HEK293 (cell line): Measurements from ENCODE around the gene VPS13D.

Experiments
- CTCF ChIA-PET: fragments of 350-600 bp; formaldehyde crosslinking; extraction: SDS; loops from one replicate; lab custom pipeline; 2021; ENCODE audit warnings: antibody characterized with exemption; lab: Yijun Ruan, JAX
- POLR2A ChIA-PET: fragments of 300-600 bp; formaldehyde crosslinking; extraction: SDS; loops from one replicate; lab custom pipeline; 2020; ENCODE audit warnings: antibody characterized with exemption, inconsistent platforms; lab: Yijun Ruan, JAX
- H3K27ac ChIP-seq: fragments of 200-500 bp; sonication (Bioruptor generic); 2 replicates; pipeline ENCODE4 v1.5.1; 2014; ENCODE audit warnings: low read depth, low read length, control low read depth, inconsistent platforms; ENCODE audit errors: extremely low read depth
- H3K36me3 ChIP-seq, 2 experiments: fragments of 200-500 bp in 1 of 2; sonication (Bioruptor generic) in 1 of 2; 1 replicate in 1 of 2; 2 replicates in 1 of 2; pipeline ENCODE4 v1.5.1; 2014 to 2017; ENCODE audit warnings: inconsistent platforms in 2 of 2, low read length in 2 of 2; ENCODE audit not compliant: control insufficient read depth in 2 of 2, insufficient read depth in 1 of 2
- H3K4me1 ChIP-seq: fragments of 200-500 bp; sonication (Bioruptor generic); 2 replicates; pipeline ENCODE4 v1.5.1; 2014; ENCODE audit warnings: mild to moderate bottlenecking, low read length, inconsistent platforms; ENCODE audit not compliant: control insufficient read depth, insufficient read depth
- H3K4me3 ChIP-seq: 2 replicates; pipeline ENCODE4 v1.5.1; 2011; ENCODE audit warnings: low read depth, mild to moderate bottlenecking, control low read depth, low read length, moderate library complexity
- H3K9me3 ChIP-seq: fragments of 200-500 bp; sonication (Bioruptor generic); 2 replicates; pipeline ENCODE4 v1.5.1; 2014; ENCODE audit warnings: low read depth, low read length, inconsistent platforms; ENCODE audit not compliant: control insufficient read depth, insufficient read depth
- GLIS1 ChIP-seq: fragments of 450-650 bp; formaldehyde crosslinking; IDR thresholded peaks from 2 replicates; pipeline ENCODE4 v1.5.1; 2016; ENCODE audit warnings: missing biosample characterization, missing genetic modification characterization
- HIC1 ChIP-seq: fragments of 450-650 bp; formaldehyde crosslinking; IDR thresholded peaks from 2 replicates; pipeline ENCODE4 v1.5.1; 2016; ENCODE audit warnings: missing biosample characterization, missing genetic modification characterization
- OSR2 ChIP-seq: fragments of 450-650 bp; formaldehyde crosslinking; IDR thresholded peaks from 2 replicates; pipeline ENCODE4 v1.5.1; 2016; ENCODE audit warnings: missing biosample characterization, missing genetic modification characterization
- PRDM10 ChIP-seq: fragments of 450-650 bp; formaldehyde crosslinking; IDR thresholded peaks from 2 replicates; pipeline ENCODE4 v1.5.1; 2016; ENCODE audit warnings: missing biosample characterization, missing genetic modification characterization
- ZBTB1 ChIP-seq: fragments of 450-650 bp; formaldehyde crosslinking; IDR thresholded peaks from 2 replicates; pipeline ENCODE4 v1.5.1; 2016; ENCODE audit warnings: missing biosample characterization, missing genetic modification characterization
- ZBTB7A ChIP-seq: fragments of 450-650 bp; formaldehyde crosslinking; IDR thresholded peaks from 2 replicates; pipeline ENCODE4 v1.5.1; 2016; ENCODE audit warnings: low read depth, missing biosample characterization, missing genetic modification characterization
- ZNF366 ChIP-seq: fragments of 450-650 bp; formaldehyde crosslinking; conservative IDR thresholded peaks from 2 replicates; pipeline ENCODE4 v1.5.1; 2016; ENCODE audit warnings: missing biosample characterization, missing genetic modification characterization
- ZNF394 ChIP-seq: fragments of 450-650 bp; formaldehyde crosslinking; IDR thresholded peaks from 2 replicates; pipeline ENCODE4 v1.5.1; 2016; ENCODE audit warnings: missing biosample characterization, missing genetic modification characterization, mild to moderate bottlenecking, moderate library complexity, borderline replicate concordance
- ZNF501 ChIP-seq: fragments of 450-650 bp; formaldehyde crosslinking; IDR thresholded peaks from 2 replicates; pipeline ENCODE4 v1.5.1; 2016; ENCODE audit warnings: missing biosample characterization, missing genetic modification characterization

The VPS13D gene

GRCh38 chr1:12540580-12541273 is 310.9 kb downstream of the VPS13D start (continued):
- TF ChIP-seq ZNF501 (tag by site-specific recombination), result no peak
- TF ChIP-seq ZNF394, result no peak

GRCh38 chr1:12541274-12542137 is 311.7 kb downstream of the VPS13D start:
- POLR2A ChIA-PET, result interaction anchor here (1.0 to 1.2 kb wide), 2 partner anchors 8 to 11 kb away, joined by 3 read pairs; no protein-coding TSS in a partner anchor
- H3K36me3 ChIP-seq, result no peaks in the 10 kb centered on the region
- TF ChIP-seq GLIS1 (peak; percentile 13; the same call in 1 of the 2 replicates), HIC1 (tag by site-specific recombination) (no peak), ZBTB7A (tag by site-specific recombination) (no peak)
- TF ChIP-seq, all 188 proteins: peak for 1
- H3K27ac ChIP-seq, result no peak overlapping the region; the same call in 1 of the 2 replicates
- H3K4me3 ChIP-seq, result no peak overlapping the region
- peaks cover 5% of the 10 kb centered on the region; the same call in 1 of the 2 replicates for H3K4me1 ChIP-seq
- CTCF ChIA-PET, result interaction anchor here (0.6 to 1.0 kb wide), 3 partner anchors 13 to 703 kb away, joined by 3 to 4 read pairs (median 3); no protein-coding TSS in a partner anchor
- H3K9me3 ChIP-seq, result no peaks in the 10 kb centered on the region

GRCh38 chr1:12542138-12542465 is 312.3 kb downstream of the VPS13D start:
- ChIA-PET CTCF (interaction anchor here (0.8 kb wide), 1 partner anchor 13 kb away, joined by 3 read pairs; no protein-coding TSS in a partner anchor), POLR2A (interaction anchor here (1.2 kb wide), 1 partner anchor 8 kb away, joined by 3 read pairs; no protein-coding TSS in a partner anchor)
- Histone ChIP-seq H3K4me1 (peaks cover 5% of the 10 kb centered on the region; the same call in 1 of the 2 replicates), H3K4me3 (no peak overlapping the region), H3K36me3 (no peaks in the 10 kb centered on the region), H3K27ac (no peak overlapping the region), H3K9me3 (no peaks in the 10 kb centered on the region)
- TF ChIP-seq ZBTB1 (no peak), PRDM10 (peak; percentile 18; the same call in 1 of the 2 replicates)

GRCh38 chr1:12542616-12543592 is 313.1 kb downstream of the VPS13D start:
- no peaks in the 10 kb centered on the region for H3K36me3 ChIP-seq
- H3K4me3 ChIP-seq, result no peak overlapping the region
- CTCF ChIA-PET, result no interaction called here
- no peak overlapping the region for H3K27ac ChIP-seq
- H3K4me1 ChIP-seq, result peaks cover 5% of the 10 kb centered on the region; the same call in 1 of the 2 replicates
- POLR2A ChIA-PET, result no interaction called here
- no peaks in the 10 kb centered on the region for H3K9me3 ChIP-seq
- TF ChIP-seq OSR2 (tag by site-specific recombination) (no peak), ZNF366 (peak; percentile 56; the same call in 1 of the 2 replicates)
